D341Med (cell line): Measurements from ENCODE around the gene CLCA2.

Experiments used
- DNase-seq: peaks from one replicate; pipeline ENCODE4 v3.0.0; 2012; ENCODE audit warnings: low spot score

CLCA2 gene

GRCh38 chr1:86423873-86424272 lies at the start of gene CLCA2:
CLCA2 (plus strand) TSS chr1:86424171; CDS start chr1:86424248, 77 bp downstream.
- no peak for DNase-seq

GRCh38 chr1:86375688-86376087 lies 48.3 kb upstream of the CLCA2 start:
- DNase-seq = no peak

GRCh38 chr1:86377341-86377740 lies 46.6 kb upstream of the CLCA2 start:
- DNase-seq = no peak

- DNase-seq = no peak
Measured at GRCh38 chr1:86378813-86379212, 45.2 kb upstream of the CLCA2 start.

- DNase-seq = peak; percentile 37
Measured at GRCh38 chr1:86380257-86380861, 43.6 kb upstream of the CLCA2 start.

DNA sequence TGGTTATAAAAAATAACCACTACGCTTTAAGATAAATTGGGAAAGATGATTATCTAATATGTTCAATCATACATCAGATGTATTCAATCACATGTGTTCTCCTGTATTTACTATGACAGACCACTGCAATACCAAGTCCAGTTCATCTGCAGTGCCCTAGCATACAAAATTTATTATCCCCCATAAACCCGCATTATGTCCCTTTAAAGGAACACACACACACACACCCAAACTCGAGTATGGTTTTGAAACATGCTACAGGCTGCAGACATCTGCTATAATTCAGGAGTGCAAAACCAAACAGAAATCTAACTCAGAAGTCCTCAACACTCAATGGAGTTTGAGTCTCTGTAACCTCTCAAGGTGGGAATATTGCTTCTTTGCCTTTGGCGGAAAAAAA lies 42.7 kb upstream of the CLCA2 start:
- DNase-seq = no peak

- DNase-seq = no peak
Measured at GRCh38 chr1:86382878-86383277, 41.1 kb upstream of the CLCA2 start.

- no peak for DNase-seq
Measured at GRCh38 chr1:86387916-86388627, 35.9 kb upstream of the CLCA2 start.

- no peak for DNase-seq
Measured at GRCh38 chr1:86388777-86389176, 35.2 kb upstream of the CLCA2 start.

DNA sequence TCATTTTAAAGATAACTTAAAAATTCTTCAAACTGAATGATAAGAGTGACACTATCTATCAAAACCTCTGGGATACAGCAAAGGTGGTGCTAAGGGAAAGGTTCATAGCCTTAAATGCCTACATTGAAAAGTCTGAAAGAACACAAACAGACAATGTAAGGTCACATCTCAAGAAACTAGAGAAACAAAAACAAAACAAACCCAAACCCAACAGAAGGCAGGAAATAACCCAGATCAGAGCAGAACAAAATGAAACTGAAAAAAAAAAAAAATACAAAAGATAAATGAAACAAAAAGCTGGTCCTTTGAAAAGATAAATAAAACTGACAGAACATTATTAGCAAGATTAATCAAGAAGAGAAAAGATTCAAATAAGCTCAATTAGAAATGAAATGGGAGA lies 34.7 kb upstream of the CLCA2 start:
- no peak for DNase-seq

- DNase-seq = no peak
Measured at GRCh38 chr1:86394416-86394815, 29.6 kb upstream of the CLCA2 start.

GRCh38 chr1:86395751-86396497 lies 28.0 kb upstream of the CLCA2 start, which contains the start of gene ODF2L:
ODF2L (minus strand) TSS chr1:86396323; CDS start chr1:86387027, 9,296 bp downstream.
- DNase-seq = peak; percentile 91

- no peak for DNase-seq
Measured at GRCh38 chr1:86396498-86396890, 27.5 kb upstream of the CLCA2 start.

GRCh38 chr1:86409416-86410021 lies 14.5 kb upstream of the CLCA2 start:
- no peak for DNase-seq

GRCh38 chr1:86410879-86411278 lies 13.1 kb upstream of the CLCA2 start:
- DNase-seq = no peak

DNA sequence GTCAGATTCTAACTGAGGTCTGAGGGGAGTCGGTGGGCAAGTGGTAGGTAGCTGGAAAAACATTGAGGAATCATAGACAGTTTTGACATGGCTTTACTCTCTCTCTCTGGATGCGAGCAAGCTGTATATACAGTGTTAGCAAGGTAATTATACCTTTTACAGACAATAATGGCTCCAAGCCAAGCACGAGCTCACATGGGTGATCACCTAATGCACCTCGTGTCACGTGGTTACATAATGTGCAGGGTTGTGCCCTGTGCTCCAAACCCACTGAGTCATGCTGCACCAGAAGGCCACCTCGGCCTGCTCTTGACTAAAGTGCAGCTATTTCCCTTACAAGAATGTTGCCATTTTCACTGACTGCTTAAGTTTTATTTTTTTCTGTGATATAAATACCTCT lies 7.6 kb upstream of the CLCA2 start:
- DNase-seq = no peak

DNA sequence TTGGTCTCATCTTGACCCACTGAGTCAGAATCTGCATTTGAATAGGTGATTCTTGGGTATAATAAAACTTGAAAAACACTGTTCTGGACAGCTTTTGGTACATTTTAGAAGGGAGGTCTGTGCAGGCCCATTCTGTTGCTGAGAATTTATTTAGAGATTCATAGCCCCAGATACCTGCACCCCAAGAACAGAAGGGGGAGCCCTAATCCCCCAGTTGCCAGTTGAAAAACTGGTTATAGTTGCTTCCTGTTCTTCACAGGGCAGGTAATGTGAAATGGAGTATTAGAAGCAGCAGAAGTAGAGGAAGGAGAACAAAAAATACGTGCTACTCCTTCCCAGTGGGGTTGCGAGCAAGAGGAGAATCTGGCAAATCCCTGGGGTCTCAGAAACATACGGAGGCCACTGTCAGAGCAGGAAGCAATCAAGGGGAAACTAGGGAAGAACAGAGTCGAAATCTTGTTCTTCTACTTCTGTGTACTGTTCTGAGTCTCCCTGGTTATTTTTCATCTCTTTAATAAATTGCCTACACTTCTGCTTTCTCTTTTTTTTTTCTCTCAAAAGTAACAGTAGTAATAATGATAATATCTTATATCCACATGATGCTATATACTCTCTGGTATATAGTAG lies 4.6 kb upstream of the CLCA2 start:
- no peak for DNase-seq

GRCh38 chr1:86421601-86422280 lies 2.2 kb upstream of the CLCA2 start:
- no peak for DNase-seq

DNA sequence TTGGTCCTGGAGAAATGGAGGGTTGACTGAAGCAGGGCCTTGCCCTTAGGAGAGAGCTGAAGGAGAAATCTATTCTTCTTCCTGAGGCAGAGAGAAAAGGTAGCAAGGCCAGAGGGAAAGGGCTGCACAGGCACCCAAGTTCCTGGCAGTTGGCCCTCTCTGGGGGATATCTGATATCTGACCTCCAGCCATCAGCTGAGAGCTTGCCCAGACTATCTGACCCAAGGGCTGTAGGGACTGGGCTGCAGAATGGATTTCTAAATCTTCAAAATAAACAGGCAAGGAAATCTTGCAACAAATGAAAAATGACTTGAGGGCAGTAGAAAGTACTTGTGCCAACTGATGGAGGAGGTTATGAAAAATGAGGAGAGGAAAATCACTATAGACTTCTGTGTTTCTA lies 498 bp upstream of the CLCA2 start:
- DNase-seq = no peak

GRCh38 chr1:86429122-86429725 lies 5.3 kb downstream of the CLCA2 start:
- DNase-seq = no peak

DNA sequence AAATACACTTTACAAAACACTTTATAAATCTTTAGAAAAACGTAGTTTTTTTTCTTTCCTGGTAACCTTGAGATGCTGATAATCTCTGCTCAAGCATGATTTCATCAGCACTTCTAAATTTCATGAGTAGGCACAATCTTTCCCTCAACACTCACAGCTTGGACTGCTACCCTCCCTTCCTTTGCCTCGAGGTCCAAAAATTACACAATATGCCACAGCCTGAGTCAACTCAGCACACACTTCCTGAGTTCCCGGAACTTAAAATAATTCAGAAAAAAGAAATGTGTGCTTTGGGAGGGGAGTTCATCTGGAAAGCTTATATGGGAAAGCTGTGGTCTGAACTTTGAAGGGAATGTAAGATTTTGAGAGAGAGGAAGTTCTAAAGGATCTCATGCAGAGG lies 5.9 kb downstream of the CLCA2 start:
- no peak for DNase-seq
